Suprapubic skin (tissue), 3 donors: Measurements from ENCODE around the gene PGM3.

Experiments
- CTCF ChIP-seq, 2 donors: fragments of 200-600 bp in 1 of 2; fragments of 450-650 bp in 1 of 2; sonication (generic) in 1 of 2; IDR thresholded peaks; one replicate each; pipeline ENCODE4 v1.5.1; 2016 to 2019; ENCODE audit warnings: antibody characterized with exemption in 2 of 2, mild to moderate bottlenecking in 1 of 2, moderate library complexity in 1 of 2
- POLR2AphosphoS5 ChIP-seq, 3 donors: sonication (generic); formaldehyde crosslinking; IDR thresholded peaks; one replicate each; pipeline ENCODE4 v1.6.1; 2017; ENCODE audit warnings: antibody characterized with exemption in 3 of 3

GRCh38 chr6:83185096-83185495 lies 8.0 kb downstream of the PGM3 start:
- TF ChIP-seq CTCF (IDR thresholded peaks at IDR 0.05), result no peak
- no peak for TF ChIP-seq POLR2AphosphoS5 (IDR thresholded peaks at IDR 0.05)
